HG03025 (cell line): ENCODE measurements around the gene ILKAP.

Source experiments
- ATAC-seq: cut with Tn5 transposase; IDR thresholded peaks from one replicate; pipeline ENCODE4 v1.9.1; 2021; ENCODE audit warnings: mild to moderate bottlenecking, moderate library complexity; ENCODE audit not compliant: unreplicated experiment, low FRiP score

Gene ILKAP

DNA sequence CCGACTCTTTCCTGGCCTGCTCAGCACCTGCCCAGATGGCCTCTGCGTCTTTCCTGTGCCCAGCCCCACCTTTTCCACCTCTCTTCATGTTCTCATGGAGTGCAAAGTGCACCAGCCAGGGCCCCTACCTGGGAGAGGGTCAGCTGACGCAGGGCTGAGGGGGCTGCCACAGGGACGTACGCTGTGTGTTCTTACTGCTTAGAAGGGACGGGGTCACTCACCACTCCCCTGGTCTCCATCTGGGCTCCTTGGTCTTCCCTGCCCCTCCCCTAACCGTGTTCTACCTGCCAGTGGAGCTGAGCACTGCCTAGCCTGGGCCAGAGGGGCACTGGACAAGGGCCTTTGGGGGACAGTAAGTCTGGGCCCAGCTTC is 36.2 kb downstream of the ILKAP start:
- no peak for ATAC-seq

DNA sequence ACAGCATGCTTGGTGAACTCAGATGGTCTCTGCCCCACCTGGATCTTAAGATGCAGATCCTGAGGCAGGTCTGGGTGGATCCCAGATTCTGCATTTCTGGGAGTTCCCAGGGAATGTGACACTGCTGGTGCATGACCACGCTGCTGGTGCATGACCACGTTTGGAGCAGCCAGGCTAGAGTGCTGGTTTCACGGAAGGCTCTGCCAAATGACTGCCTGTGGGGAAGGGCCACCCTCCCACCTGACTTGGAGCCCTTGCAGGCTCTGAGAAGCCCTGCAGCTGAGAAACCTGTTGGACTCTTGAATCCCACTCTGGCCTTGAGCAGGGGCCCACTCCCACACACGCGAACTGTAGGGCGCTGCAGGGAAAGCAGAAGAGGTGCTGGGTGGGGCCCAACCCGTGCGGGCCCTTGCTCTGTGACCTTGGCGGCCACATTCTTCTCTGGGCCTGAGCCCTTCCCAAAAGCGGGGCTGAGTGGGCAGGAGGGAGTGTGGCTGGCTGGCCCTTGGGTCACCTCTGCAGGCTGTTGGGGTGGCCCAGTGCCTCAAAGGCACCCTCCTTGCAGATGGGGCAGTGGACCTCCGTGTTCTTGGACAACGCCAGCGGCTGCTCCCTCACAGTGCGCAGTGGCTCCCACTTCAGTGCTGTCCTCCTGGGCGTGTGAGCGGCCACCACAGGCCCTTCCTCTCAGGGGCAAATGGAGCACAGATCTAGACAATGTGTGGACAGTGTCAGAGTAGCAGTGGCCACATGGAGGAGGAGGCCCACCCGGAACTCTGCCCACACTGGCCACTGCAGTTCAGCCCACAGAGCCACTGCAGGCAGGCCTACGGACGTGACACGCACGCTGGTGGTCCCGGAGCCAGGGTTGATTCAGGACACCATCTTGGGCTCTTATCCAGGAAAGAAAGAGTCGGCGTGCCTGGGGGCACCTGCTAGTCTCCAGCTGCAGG is 36.8 kb downstream of the ILKAP start:
- no peak for ATAC-seq

DNA sequence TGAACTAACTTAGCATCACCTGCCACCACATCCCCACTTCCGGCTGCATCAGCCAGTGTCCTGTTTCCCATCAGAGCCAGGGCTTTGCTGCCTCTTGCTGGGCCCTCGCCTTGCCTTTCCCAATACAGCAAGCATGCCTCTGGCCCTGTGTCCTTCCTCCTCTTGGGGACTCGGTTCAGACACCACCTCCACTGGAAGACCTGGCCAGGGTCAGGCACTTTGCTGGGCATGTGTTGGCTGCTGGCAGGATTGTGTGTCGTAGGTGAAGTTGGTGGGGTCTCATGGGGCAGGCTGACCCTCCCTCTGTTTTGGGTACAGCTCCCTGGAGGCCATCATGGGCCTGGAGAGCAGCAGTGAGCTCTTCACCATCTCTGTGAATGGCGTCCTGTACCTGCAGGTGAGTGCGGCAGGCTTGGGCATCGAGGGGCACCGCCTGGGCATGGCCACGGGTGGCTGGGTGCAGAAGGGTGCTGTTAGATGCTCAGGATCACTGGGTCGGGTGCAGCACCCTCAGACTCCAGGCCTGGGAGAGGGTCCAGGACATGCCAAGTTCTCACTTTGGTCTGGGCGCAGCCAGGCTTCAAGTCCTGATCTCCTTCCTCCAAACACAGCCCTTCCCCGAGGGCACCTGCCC is 38.1 kb downstream of the ILKAP start:
- ATAC-seq: no peak

DNA sequence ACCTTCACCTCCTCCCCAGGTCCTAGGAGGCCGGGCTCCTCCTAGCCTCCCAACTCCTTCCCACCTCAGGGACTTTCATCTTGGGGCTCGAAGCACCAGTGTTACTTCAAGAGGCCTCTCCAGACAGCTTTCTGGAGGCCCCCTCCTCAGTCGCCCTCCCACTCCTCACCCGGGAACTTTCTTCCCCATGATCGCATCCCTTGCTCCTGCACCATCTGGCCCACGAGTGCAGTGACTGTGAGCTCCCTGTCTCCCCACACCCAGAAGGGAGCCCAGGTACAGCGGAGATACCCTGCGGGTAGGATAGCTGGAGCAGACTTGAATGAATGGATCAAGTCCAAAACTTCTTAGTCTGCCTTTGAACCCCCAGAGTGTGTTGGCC is 38.6 kb downstream of the ILKAP start:
- ATAC-seq: no peak

DNA sequence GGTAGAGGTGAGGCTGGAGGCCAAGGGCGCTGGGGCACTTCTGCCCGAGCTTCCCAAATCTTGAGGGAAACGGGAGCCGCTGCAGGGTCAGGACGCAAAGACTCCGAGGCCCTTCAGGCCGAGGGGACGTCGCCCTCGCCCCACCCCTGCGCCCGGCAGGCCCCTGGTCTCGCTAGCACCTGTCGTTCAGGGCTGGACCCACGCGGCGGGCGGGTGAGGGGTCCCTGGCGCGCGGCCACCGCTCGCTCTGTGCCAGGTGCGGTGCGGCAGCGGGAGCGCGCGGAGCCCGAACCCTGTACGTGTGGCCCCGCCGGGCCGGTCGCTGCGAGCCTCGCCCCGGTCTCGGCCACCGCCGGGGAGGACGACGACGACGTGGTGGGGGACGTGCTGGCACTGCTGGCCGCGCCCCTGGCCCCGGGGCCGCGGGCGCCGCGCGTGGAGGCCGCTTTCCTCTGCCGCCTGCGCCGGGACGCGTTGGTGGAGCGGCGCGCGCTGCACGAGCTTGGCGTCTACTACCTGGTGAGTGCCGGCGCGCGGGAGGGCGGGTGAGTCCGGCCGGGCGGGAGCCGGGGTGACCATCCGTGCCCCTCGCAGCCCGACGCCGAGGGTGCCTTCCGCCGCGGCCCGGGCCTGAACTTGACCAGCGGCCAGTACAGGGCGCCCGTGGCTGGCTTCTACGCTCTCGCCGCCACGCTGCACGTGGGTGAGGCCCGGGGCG is 39.9 kb downstream of the ILKAP start:
- ATAC-seq: no peak

DNA sequence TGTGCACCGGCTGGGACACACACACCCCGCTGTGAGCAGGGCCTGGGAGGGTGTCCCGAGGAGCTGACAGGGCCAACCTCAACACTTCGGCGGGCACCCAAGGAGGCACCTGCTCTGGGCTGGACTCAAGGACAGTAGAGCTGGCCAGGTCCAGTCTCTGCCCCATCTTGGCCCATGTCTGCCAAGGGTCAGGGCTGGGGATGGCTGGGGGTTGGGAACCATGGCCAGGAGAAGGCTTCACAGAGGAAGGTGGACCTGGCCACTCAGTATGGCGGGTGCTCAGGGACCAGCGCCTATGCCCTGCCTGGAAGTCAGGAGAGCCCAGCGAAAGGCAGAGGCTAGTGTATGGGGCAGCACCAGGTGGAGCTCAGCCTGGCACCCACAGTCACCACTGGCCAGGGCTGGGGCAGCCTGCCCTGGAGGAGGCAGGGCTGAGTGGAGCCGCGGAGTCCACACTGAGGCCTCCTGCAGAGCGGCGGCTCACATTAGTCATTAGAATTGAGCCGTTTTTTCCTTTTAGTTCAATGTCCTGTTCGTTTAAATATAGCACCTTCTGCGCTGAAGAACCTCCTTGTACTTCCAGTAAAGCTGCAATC is 40.6 kb downstream of the ILKAP start:
- no peak for ATAC-seq

DNA sequence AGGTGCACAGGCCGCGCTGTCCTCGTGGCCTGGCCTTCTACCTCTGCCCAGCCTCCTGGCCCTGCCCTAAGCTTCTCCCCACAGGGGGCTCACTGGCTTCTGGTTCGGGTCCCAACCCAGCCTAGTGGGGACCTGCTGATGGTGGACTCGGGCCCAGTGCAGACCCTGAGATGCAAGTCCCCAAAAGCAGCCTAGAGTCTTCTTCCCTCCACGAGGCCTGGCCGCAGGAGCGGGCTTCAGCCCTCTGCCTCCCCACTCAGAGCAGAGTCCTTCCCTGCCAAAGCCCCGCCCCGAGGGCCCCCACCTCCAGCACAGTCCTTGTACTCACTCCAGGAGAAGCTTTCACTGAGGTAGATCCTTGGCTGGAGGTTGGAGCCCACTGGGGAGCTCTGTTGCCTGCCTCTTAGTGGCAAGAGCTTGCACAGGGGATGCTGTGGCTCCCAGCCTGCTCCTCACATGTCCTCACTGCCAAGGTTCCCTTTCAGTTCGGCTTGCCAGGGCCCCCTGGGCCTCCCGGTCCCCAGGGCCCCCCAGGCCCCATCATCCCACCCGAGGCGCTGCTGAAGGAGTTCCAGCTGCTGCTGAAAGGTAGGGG is 41.1 kb downstream of the ILKAP start:
- no peak for ATAC-seq

DNA sequence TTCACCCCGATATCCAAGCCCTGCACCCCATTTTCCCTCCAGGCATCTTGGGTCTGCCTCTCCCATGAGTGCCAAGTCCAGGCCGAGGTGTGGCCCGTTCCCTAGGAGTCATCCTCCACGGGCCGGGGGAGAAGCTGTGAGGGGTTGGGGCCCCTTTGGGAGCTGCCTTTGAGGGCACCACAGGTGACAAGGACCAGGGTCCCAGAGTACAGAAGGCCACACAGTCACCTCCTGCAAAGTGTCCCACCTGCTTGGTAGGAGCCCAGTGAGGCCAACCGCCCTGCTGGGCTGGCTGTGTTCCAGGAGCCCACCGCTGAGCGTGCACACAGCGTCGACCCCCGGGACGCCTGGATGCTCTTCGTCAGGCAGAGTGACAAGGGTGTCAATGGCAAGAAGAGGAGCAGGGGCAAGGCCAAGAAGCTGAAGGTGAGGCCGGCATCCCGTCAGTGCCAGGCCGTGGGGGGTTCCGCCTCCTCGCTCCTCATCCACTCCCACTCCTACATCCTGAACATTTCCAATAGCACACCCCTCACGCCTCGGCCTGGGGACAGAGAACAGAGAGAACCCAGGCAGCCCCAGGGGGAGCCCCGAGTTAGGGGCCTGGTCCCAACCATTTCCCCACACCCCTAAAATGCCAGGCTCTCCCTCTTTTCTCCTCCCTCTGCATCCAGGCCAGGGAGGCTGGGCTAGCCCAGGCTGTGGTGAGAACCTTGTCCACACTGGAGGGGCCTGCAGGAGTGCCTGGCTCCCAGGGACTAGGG is 42.0 kb downstream of the ILKAP start:
- no peak for ATAC-seq

DNA sequence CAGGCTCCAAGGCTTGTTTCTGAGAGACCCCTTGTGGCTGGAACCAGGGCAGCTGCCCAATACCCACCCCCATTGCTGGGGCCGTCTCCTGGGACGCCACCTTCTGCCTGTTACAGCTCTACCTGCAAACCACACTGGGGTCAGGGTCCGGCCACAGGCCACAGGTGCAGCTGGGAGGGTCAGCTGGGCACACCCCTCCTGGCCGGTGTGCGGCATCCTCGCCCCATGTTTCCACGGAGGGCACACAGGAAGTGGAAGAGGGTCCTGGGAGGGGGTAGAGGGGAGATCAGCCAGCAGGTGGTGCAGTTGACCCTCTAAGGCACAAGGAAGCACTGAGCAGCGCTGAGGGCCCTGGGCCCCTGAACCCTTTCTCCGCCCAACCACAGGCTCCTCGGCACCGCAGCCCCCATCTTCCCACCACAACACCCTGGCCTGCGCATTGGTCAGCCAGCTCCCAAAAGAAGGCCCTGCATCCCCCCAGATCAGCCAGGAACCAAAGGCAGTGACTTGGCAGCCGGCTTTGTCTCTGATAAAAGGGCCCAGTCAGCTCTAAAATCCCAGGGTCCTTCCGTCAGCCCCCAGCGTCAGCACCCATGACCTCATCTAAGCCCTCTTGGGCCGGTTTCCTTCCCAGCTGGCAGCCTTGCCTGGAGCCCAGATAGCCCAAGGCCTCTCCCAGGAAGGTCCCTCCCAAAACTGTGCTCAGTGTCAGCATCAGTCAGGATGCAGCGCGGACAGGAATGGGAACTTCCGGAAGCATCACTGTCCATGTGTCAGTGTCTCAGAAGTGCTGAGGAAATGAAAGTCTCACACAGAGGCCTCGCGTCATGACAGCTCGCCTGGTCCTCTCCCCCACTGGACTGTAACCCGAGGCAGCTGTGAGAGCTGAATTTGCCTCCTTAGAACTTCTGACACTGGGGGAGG is 43.0 kb downstream of the ILKAP start:
- ATAC-seq: no peak

DNA sequence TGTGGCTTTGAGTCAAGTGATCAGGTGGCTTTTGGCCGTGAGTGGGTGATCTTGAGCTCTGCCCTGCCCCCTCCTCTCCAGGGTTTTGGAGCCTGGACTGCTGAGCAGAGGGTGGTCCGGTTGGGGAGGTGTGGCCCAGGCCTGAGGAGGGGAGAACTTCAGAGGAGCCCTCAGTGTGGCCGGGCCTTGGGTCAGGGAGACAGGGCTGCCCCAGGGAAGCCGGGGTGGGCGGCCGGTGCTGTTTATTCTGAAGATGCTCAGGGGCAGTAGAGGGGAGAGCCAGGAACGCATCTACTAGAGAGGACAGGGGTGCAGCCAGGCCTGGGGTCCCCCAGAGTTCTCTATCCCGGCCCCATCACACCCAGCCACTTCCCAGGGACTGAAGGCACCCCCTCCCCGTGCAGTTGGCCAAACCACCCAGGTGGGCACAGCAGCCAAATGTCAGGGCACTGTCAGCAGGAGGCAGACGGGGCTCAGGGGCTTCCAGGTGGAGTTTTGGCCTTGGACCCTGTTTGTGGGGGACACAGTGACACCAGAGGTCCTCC is 43.8 kb downstream of the ILKAP start:
- no peak for ATAC-seq

DNA sequence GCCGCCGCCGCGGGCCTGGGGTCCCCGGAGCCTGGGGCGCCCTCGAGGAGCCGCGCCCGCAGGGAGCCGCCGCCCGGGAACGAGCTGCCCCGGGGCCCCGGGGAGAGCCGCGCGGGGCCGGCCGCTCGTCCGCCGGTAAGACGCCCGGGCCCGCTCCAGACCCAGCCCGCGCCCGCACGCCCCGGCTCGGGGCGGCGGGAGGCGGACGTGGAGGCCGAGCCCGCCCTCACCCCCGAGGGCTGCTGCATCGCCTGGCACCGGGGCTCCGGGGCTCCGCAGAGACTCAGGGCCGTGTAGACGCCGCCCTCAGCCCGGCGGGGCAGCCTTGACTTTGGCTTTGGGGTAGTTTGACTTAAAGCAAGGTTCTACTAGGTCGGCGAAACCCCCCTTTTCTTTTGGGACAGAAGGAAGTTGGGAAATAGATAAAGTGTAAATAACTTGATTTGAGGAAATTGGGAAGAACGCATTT is 44.4 kb downstream of the ILKAP start:
- ATAC-seq: no peak

DNA sequence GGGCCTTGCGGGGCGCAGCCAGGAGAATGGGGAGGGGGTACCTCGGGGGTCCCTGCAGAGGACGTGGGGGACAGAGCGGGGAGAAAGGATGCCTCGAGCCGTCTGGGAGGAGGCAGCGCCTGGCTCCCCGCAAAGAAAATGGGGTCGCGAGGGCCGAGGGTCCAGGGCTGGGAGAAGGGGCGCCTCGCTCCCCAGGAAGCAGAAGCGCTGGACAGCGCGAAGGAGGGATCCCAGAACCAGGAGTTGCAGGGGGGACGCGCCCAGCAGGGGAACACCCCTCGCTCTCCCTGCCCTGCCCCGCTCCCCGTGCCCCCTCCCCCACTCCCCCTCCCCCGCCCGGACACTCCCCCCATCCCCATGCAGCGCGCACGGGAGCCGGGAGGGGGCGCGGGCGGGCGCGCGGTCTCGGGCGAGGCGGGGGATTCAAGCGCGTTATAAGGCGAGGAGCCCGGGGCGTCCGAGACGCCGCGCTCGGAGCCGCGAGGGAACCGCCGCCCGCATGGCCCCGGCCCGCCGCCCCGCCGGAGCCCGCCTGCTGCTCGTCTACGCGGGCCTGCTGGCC is 44.9 kb downstream of the ILKAP start, which contains the start of gene ERFE:
Gene ERFE, plus strand, starts transcription at position 462 of the 562 bp plus-strand sequence. Its CDS starts 38 bp downstream, at position 500.
- ATAC-seq: no peak

DNA sequence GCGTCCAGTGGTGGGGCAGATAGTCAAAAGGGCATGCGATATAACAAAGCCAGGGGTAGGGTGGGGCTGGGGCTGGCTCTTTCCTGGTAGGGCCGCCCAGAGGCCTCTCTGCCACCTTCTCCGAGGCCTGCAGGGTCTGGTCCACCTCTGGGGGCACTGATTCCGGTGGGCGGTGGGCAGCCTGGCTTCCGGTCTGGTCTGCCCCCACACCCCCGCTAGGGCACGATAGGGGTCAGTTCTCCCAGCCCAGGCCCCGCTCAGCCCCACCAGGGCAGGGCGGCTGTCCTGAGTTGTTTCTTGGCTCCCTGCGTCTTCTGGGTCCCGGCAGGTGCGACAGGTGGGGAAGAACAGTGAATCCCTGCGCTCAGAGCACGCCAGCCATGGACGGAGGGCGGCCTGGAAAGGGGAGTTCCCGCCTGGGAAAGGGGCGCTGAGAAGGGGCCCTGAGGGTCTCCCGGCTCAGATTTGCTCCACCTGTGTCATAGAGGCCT is 45.4 kb downstream of the ILKAP start:
- no peak for ATAC-seq

DNA sequence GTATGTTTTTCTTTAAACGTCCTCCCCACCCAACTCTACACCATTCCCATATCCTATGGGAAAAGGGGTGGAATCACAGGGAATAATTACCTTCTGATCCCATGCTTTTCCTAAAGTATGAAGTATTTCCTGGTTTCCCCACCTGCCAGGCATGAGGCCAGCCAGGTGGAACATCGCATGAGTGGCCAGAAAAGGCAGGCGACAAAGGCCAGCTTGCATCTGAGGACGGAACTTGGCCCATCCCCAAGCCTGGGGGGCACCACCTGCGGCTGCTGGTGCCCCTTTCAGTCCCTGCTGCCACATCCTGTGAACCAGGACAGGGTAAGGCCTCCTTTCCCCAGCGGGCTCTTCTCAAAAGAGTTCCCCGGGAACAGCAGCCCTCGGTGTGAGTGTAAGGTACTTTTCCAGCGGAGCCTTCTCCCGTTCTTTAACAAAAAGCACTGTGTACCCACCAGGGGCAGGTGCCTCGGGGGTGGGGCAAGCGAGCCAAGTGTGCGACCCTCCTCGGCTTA is 45.9 kb downstream of the ILKAP start:
- no peak for ATAC-seq

DNA sequence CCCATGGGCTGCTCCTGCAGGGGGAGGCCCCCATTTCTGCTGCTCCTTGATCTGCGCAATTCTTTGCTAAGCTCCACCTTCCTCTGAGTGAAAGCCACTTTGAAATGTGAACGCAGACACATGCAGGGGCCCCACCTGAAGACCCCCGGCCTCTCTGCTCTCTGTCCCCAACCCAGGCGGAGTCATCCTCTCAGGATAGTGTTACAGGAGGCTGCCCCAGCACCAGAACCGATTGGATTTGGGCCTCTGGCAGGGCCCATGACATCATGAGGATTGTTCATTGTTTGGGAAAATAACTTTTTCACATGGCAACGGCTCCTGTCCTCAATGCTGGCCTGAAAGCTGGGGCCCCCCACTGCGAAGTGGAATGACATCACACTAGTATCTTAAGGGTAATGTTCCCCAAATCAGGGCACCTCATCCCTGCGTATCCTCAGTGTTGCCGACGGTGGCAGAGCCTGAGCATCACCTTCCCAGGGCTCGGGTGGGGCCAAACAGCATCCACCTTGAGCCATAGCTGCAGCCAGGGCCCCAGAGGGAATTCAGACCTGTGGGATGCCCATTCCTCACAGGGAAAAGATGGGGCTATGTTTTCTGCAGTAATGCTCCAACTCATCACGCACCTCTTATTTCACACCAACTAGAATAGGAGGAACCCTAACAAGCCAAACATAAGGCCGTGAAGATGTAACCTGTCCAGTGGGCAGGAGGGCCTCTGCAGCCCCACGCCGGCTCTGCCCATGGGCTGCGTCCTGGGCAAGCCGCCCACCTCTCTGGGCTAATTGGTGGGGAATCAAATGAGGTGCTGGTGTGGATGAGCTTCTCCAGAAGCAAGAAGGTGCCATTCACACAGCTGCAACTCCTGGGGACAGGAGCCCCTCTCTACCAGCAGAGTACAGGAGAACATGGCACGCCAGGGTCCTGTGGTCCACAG is 47.5 kb downstream of the ILKAP start:
- ATAC-seq: no peak

DNA sequence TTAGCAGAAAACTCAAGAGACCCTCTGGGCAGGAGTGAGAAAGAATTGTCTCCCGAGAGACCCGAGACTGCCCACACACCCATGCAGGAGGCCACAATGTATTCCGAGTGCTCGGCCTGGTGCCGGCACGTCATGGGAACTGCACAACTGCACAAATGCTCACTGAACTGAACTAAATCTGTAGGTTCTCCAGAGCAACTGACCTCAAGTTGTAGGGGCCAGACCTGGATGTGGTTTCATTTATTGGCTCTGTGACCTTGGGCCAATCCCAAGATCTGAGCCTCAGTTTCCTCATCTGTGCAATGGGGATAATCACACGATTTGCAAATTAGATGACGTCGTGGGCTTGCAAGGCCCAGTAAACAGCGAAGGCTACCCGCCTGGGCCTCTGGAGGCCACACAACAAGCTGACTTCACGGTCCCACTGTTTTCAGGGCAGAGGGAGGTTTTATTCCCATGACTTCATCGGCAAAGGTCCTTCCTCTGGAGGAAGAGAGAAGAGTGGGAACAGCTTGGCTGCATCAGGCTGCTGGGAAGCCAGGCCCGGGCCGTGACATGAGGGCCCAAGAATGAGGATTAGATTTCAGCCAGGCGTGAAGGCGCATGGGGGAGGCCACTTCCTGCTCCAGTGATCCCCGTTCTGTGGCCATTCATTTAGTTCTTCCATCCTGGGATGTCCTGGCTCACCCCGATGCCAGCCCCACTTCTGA is 48.3 kb downstream of the ILKAP start:
- no peak for ATAC-seq
